Measurements from ENCODE around the gene CDH13. TPM values are rescaled to one million over a fixed set of nuclear protein-coding genes. Genes with fewer than 3 reads are reported as not detected.

Gene CDH13
- total RNA-seq, 2 donors from 2014 or later = 228 to 280 TPM

DNA sequence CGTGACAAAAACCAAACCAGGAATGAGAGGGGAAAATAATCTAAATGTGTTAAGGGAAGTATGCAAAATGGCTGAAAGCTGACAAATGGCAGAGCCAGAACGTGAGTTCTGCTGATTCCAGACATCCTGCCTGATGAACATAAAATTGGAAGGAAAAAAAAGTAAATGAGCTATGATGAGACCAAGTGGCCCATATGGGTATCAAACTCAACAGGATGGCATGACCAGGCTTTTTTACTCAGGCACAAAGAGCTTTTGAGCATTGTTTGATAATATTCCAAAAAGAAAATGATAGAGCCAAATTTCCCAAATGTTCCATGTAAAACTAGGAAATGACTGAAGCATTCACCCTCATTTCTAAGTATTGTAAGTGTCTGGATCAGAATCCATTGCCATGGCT, 449.2 kb downstream of the CDH13 start:
- Histone ChIP-seq H3K4me1 (ENCODE audit: control insufficient read depth in 1 of 2, low read depth in 2 of 2) (peaks cover under 1 to 9% of the 10 kb centered on the region in 2 donors), H3K4me3 (no peak overlapping the region), H3K9me3 (no peaks in the 10 kb centered on the region), H3K27me3 (replicated peaks; ENCODE audit: insufficient read depth) (no peaks in the 10 kb centered on the region), H3K36me3 (no peaks in the 10 kb centered on the region), H3K27ac (no peak overlapping the region)
- DNase-seq (ENCODE audit: low spot score) (no peak), ATAC-seq (ENCODE audit: insufficient number of reproducible peaks, low FRiP score, low read depth) (no peak)
- TF ChIP-seq CTCF (IDR thresholded peaks at IDR 0.05) = no peak

DNA sequence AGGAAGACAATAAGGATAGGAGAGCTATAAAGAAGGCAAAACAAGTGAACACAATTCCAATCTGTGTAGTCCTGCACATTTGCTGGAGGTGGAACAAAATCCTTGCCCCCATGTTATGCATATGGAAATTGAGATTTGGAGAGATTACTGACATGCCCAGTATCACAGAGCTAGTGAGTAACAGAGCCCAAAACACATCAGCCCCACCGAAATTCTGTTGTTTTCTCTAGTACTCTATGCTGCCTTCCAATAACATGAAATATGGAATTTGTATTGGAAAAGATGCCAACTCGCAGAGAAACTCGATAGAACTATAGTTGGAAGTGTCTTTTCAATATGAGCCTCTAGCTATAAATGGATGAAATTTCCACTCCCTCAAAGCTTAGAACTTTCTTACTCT, 456.6 kb downstream of the CDH13 start:
- H3K4me3 ChIP-seq = no peak overlapping the region
- no peak overlapping the region for H3K27ac ChIP-seq
- no peaks in the 10 kb centered on the region for H3K4me1 ChIP-seq (ENCODE audit: control insufficient read depth in 1 of 2, low read depth in 2 of 2)
- no peaks in the 10 kb centered on the region for H3K27me3 ChIP-seq (replicated peaks; ENCODE audit: insufficient read depth)
- no peak for TF ChIP-seq CTCF (IDR thresholded peaks at IDR 0.05)
- no peak for ATAC-seq (ENCODE audit: insufficient number of reproducible peaks, low FRiP score, low read depth)
- no peak for DNase-seq (ENCODE audit: low spot score)
- H3K36me3 ChIP-seq = no peaks in the 10 kb centered on the region
- no peaks in the 10 kb centered on the region for H3K9me3 ChIP-seq

DNA sequence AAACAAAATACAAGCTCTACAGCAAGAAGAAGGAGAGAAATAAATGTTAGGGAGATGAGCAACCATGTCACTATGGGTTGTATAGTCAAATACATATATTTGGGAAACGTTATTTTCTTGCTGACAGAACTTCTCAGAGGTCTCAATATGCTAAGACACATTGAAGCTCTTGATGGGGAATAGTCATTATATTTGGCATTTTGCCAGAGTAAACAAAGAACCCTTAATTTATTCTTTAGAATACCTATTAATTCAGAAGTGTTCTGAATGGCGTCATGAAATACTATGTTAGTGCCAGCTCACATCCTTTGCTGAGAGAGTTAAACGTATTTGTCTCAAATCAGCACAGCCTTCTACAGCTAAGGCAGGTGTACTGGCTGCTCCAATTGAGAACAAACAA, 458.9 kb downstream of the CDH13 start:
- no peaks in the 10 kb centered on the region for H3K4me1 ChIP-seq (ENCODE audit: control insufficient read depth in 1 of 2, low read depth in 2 of 2)
- no peak for DNase-seq (ENCODE audit: low spot score)
- H3K27me3 ChIP-seq (replicated peaks; ENCODE audit: insufficient read depth) = no peaks in the 10 kb centered on the region
- no peaks in the 10 kb centered on the region for H3K9me3 ChIP-seq
- H3K36me3 ChIP-seq = no peaks in the 10 kb centered on the region
- H3K27ac ChIP-seq = no peak overlapping the region
- ATAC-seq (ENCODE audit: insufficient number of reproducible peaks, low FRiP score, low read depth) = no peak
- H3K4me3 ChIP-seq = no peak overlapping the region
- TF ChIP-seq CTCF (IDR thresholded peaks at IDR 0.05) = no peak

- Histone ChIP-seq H3K4me3 (no peak overlapping the region), H3K9me3 (no peaks in the 10 kb centered on the region), H3K36me3 (no peaks in the 10 kb centered on the region), H3K27ac (no peak overlapping the region), H3K27me3 (replicated peaks; ENCODE audit: insufficient read depth) (no peaks in the 10 kb centered on the region), H3K4me1 (ENCODE audit: control insufficient read depth in 1 of 2, low read depth in 2 of 2) (no peaks in the 10 kb centered on the region)
- ATAC-seq (ENCODE audit: insufficient number of reproducible peaks, low FRiP score, low read depth) = no peak
- DNase-seq (ENCODE audit: low spot score) = no peak
- no peak for TF ChIP-seq CTCF (IDR thresholded peaks at IDR 0.05)
Measured at GRCh38 chr16:83095941-83096692, 469.3 kb downstream of the CDH13 start.

GRCh38 chr16:83098536-83098935, 471.8 kb downstream of the CDH13 start:
- TF ChIP-seq CTCF (IDR thresholded peaks at IDR 0.05) = no peak
- Histone ChIP-seq H3K9me3 (no peaks in the 10 kb centered on the region), H3K36me3 (no peaks in the 10 kb centered on the region), H3K27ac (no peak overlapping the region), H3K4me3 (no peak overlapping the region), H3K4me1 (ENCODE audit: control insufficient read depth in 1 of 2, low read depth in 2 of 2) (no peaks in the 10 kb centered on the region), H3K27me3 (replicated peaks; ENCODE audit: insufficient read depth) (no peaks in the 10 kb centered on the region)
- ATAC-seq (ENCODE audit: insufficient number of reproducible peaks, low FRiP score, low read depth) (no peak), DNase-seq (ENCODE audit: low spot score) (no peak)
